ENCODE measurements around the gene EGLN3.

Gene EGLN3

DNA sequence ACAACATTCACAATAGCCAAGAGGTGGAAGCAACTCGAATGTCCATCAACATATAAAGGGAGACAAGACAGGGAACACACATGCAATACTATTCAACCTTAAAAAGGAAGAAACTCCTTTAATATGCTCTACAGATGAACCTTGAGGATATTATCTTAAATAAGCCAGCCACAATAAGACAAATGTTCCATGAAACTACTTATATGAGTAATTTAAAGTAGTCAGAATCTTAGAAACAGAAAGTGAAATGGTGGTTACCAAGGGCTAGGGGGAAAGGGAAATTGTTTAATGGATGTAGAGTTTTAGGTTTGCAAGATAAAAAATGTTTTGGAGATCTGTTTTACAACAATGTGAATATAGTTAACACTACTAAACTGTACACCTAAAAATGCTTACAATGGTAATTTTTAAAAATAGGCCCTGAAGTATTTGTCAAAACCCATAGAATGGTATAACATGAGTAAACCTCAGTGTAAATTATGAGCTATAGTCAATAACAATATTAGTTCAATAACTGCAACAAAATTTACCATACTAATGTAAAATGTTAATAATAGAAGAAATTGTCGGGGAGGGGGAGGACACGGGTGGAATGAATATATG lies 71.1 kb downstream of the EGLN3 start:
- TF ChIP-seq, protein P1, sequence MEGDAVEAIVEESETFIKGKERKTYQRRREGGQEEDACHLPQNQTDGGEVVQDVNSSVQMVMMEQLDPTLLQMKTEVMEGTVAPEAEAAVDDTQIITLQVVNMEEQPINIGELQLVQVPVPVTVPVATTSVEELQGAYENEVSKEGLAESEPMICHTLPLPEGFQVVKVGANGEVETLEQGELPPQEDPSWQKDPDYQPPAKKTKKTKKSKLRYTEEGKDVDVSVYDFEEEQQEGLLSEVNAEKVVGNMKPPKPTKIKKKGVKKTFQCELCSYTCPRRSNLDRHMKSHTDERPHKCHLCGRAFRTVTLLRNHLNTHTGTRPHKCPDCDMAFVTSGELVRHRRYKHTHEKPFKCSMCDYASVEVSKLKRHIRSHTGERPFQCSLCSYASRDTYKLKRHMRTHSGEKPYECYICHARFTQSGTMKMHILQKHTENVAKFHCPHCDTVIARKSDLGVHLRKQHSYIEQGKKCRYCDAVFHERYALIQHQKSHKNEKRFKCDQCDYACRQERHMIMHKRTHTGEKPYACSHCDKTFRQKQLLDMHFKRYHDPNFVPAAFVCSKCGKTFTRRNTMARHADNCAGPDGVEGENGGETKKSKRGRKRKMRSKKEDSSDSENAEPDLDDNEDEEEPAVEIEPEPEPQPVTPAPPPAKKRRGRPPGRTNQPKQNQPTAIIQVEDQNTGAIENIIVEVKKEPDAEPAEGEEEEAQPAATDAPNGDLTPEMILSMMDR (conservative IDR thresholded peaks at IDR 0.05; ENCODE audit: low read depth, low read length) = no peak
- H3K4me3 ChIP-seq (ENCODE audit: low read depth, low read length) = no peak overlapping the region
- no peak for DNase-seq (ENCODE audit: low read depth)

DNA sequence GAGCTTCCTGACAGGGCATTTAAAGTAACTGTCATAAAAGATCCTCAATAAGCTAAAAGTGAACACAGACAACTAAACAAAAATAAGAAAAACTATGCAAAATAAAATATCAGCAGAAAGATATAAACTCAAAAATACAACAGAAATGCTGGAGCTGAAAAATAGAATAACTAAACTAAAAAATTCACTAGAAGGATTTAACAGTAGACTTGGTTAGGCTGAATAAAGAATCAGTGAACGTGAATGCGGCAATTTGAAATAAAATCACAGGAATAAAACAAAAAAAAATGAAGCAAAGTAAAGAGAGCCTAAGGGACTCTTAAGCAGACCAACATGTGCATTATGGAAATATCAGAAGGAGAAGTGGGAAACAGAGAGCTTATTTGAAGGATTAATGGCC lies 74.6 kb downstream of the EGLN3 start:
- DNase-seq (ENCODE audit: low read depth) = no peak
- TF ChIP-seq, protein P1 (conservative IDR thresholded peaks at IDR 0.05; ENCODE audit: low read depth, low read length) = no peak
- no peak overlapping the region for H3K4me3 ChIP-seq (ENCODE audit: low read depth, low read length)

All from choroid plexus epithelial cell (primary cell).